ENCODE measurements around the gene WDR83.

WDR83 gene

DNA sequence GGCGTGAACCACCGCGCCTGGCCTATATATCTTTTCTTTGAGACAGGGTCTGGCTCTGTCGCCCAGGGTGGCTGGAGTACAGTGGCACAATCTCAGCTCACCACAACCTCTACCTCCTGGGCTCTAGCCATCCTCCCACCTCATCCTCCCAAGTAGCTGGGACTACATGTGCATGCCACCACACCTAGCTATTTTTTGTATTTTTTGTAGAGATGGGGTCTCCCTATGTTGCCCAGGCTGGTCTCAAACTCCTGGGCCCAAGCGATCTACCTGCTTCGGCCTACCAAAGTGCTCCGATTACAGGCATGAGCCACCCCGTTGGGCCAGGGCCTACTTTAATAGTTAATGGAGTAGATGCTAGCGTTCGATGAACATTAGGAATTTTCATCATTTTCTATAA lies 53.7 kb downstream of the WDR83 start:
- DNase-seq = no peak

DNA sequence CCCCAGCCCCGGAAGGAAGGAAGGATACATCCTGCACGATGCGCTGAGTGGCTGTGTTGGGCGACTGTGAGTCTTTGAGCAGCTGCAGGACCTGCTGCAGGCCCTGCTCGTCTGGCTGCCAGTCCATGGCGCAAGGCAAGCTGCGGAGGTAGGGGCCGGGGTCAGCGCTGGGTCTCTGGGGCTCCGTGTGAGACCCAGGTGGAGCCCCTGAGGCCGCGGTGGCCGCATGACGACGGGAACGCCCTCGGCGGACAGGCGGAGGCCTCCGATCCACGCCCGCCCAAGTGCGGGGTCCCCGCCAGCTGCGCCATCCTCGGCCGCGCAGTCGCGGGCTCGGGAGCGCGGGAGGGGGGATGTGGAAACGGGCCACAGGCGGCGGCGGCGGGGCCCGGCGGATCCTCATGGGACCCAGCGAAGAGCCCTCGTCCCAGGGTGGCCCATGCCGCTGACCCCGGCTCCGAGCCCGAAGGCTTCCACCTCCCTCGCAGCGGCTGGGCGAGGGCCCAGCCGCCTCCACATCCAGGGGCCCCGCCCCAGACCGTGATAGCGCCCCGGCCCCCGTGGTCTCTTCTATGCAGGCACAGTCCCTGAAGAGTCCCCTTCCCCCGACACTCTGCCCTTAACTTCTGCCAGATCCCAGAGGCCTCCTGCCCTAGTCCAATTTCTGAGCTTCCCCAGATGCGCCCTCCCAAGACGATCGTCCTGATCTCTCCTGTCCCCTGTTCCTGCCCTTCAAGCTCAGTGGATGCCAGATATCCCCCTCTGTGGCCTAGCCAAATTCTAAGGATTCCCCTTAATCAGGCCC lies 54.4 kb downstream of the WDR83 start:
- peak; percentile 5 for DNase-seq

DNA sequence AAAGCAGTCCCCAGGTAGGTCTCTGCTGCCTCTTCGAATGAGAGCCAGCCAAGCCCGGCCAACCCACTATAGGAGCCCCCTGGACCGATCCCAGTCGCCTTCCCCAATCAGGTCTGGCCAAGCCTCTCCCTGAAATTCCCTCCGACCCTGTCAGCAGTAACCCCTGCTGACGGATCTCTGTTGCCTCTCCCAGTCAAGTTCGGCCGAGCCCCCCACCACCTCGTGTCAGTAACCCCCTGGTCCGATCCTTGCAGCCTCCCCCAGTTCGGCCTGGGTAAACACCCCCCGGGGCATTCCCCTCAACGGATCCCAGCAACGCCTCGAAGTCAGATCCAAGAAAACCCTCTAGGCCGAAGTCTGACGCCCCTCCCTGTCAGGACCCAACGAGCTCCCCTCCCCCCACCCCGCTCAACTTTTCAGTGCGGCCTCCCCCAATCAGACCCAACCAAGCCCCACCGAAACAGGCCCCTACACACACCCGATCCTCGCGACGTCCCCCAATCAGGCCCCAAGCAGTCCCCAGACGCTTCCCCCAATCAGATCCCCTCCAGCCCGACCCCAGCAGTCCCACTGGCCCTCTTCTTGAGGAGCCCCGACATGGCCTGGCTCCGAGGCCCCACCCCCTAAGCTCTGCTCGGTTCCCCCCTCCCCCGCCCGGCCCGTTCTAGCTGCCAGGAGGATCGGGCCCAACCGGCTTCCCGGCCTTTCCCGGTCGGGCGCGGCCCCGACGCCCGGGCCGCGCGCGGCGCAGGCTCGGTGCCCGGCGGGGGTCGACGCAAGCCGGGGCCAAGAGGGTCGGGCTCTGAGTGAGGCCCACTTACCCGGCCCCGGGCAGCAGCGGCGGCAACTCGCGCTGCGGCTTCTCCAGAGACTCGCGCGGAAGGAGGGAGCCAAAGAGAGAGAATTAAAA lies 55.3 kb downstream of the WDR83 start:
- DNase-seq = peak; percentile 53

DNA sequence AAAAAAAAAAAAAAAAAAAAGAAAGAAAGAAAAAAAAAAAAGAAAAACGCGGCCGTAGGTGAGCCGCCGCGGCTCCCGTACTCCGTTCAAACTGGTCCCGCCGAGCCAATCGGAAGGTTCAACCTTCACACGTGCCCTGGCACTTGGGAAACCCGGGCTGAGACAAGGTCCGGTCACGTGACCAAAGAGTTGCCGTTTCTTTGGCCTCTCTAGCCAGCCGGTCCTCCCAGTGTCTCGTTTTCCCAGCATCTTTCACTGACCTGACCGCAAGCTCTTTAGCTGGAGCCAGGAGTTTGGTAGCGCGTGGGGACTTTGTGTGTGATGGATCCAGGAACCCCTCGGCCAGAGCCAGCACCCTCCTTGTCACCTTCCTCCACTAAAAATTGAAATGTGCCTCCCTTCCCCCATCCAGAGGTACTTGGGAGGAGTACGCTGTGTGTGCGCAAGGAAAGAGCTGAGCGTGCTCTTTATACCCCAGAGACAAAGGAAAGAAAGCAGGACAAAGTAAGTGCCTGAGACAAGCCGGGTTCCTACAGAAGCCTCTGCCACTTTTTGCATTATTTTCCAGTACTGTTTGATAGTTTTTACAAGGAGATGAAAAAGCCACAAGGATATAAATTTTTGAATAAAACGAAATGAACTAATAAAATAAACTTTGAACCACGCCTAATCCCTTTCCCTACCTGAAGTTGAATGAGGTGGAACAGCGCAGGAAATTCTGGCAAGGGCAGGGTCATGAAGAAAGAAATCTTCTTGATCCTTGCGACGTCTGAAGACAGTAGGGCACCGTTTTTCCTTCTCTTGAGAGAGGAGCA lies 56.2 kb downstream of the WDR83 start:
- peak; percentile 92 for DNase-seq

DNA sequence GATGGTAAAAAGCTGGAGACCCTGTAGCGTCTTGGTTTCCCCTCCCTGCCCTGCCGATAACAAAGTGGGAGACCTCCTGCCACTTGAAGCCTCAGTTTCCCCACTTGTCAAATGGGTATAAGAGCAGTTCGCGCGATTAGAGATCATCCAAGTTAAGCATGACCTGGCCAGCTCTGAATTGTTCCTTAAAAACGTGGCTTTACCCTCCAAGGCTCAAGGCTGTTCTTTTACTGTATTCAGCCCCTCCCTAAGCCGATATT lies 56.7 kb downstream of the WDR83 start:
- DNase-seq = no peak

DNA sequence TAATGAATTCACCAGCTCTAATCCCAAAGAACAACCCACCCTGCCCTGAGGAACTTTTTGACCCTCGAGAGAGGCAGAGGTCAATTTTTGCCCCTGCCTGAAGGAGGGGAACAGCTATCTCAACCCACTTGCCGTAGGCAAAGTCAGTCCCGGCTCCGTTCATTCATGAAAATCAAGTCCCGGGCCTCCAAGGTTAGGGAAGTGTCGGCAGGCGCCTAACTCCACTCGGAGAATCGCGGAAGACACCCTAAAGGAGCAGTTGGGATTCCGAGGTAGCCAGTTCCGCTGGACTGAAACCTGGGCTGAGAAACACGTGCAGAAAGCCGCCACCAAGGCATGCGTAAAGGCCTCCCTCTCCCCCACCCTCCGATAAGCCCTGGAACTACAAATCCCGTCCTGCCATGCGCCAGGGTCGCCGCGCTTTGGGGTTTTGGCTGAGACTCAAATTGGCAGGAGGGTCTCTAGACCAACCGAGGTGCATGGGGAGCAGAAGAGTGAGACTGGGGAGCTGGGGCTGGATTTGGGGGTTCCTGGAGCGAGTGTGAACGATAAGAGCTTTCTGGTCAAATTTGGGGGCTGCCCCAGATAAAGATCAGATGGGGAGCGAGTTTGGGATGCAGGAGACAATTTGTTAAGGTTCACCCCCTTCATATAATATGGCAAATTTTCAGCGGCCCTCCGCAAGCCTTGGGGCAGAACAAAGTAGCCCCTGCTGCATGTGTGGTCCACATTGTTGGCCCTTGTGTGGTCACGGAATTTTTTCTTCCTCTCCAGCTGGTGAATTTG lies 57.2 kb downstream of the WDR83 start, which contains the start of gene TNPO2:
Gene TNPO2, minus strand, starts transcription at position 292 of the 786 bp plus-strand sequence. CDS start 2,955 bp downstream, outside the sequence.
- peak; percentile 50 for DNase-seq

Measured in NCI-H2227 treated with DMSO at 0.1 percent for 48 hours (cell line).